IPS-18c (cell line): ENCODE data around the gene AQP2.
"Not testable (repeated sequence)": the region's sequence is repeated elsewhere in the genome, so short reads cannot be mapped to it uniquely, and the experiment has no call there.

Source experiments
- H3K4me3 ChIP-seq: 2 replicates; pipeline ENCODE4 v1.7.0; 2013; ENCODE audit warnings: low read depth, mild to moderate bottlenecking, low read length, moderate library complexity; ENCODE audit not compliant: insufficient read depth
- H3K9me3 ChIP-seq: one replicate; pipeline ENCODE4 v1.6.1; 2013; ENCODE audit warnings: mild to moderate bottlenecking, low read length, moderate library complexity; ENCODE audit not compliant: control insufficient read depth, insufficient read depth

Gene AQP2

GRCh38 chr12:49985981-49986380, 35.4 kb downstream of the AQP2 start:
- H3K4me3 ChIP-seq = no peak overlapping the region
- no peaks in the 10 kb centered on the region for H3K9me3 ChIP-seq

GRCh38 chr12:49986476-49986875, 35.9 kb downstream of the AQP2 start:
- H3K9me3 ChIP-seq = not testable (repeated sequence)

GRCh38 chr12:49987625-49988303, 37.2 kb downstream of the AQP2 start:
- Histone ChIP-seq H3K4me3 (no peak overlapping the region), H3K9me3 (no peaks in the 10 kb centered on the region)

More at GRCh38 chr12:49986476-49986875, 35.9 kb downstream of the AQP2 start:
- H3K4me3 ChIP-seq = not testable (repeated sequence)

- not testable (repeated sequence) for H3K9me3 ChIP-seq, H3K4me3 ChIP-seq
Observed at GRCh38 chr12:49989400-49989799, 38.9 kb downstream of the AQP2 start.

- Histone ChIP-seq H3K9me3 (no peaks in the 10 kb centered on the region), H3K4me3 (no peak overlapping the region)
Observed at GRCh38 chr12:49990273-49990672, 39.7 kb downstream of the AQP2 start.

GRCh38 chr12:49998453-49998852, 47.9 kb downstream of the AQP2 start:
- Histone ChIP-seq H3K4me3 (no peak overlapping the region), H3K9me3 (no peaks in the 10 kb centered on the region)

- Histone ChIP-seq H3K4me3 (no peak overlapping the region), H3K9me3 (no peaks in the 10 kb centered on the region)
Observed at GRCh38 chr12:50003595-50003994, 53.1 kb downstream of the AQP2 start.

- Histone ChIP-seq H3K9me3 (no peaks in the 10 kb centered on the region), H3K4me3 (no peak overlapping the region)
Observed at GRCh38 chr12:50004696-50005095, 54.2 kb downstream of the AQP2 start.

GRCh38 chr12:50005175-50005574, 54.6 kb downstream of the AQP2 start:
- H3K4me3 ChIP-seq = no peak overlapping the region

GRCh38 chr12:50006280-50006679, 55.7 kb downstream of the AQP2 start:
- no peaks in the 10 kb centered on the region for H3K9me3 ChIP-seq
- no peak overlapping the region for H3K4me3 ChIP-seq

More at GRCh38 chr12:50005175-50005574, 54.6 kb downstream of the AQP2 start:
- no peaks in the 10 kb centered on the region for H3K9me3 ChIP-seq

GRCh38 chr12:50006754-50007442, 56.4 kb downstream of the AQP2 start:
- H3K9me3 ChIP-seq = no peaks in the 10 kb centered on the region
- no peak overlapping the region for H3K4me3 ChIP-seq
